Measurements from ENCODE around the gene FARS2.

The FARS2 gene

DNA sequence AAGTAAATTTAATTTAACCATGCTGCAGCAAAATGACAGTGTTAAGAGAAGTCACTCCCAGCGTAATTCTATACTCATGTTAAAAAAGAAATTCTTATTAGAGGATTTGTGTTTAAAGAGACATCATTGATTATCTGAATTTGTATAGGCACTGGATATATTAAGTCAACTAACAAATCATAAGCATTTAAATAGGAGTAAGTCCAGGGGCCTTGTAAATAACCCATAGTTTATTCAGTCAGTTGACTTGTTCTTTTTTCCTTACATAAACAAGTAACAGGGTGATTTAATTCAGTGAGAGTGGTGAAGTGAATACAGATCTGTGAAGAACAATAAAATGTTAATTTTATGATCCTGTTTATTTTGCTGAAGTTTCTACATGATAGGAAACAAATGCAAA lies 23.0 kb upstream of the FARS2 start:
- H3K4me3 Mint-ChIP-seq: no peak overlapping the region
- no peaks in the 10 kb centered on the region for H3K4me1 Mint-ChIP-seq (ENCODE audit: low read depth)
- H3K9me3 Mint-ChIP-seq: no peaks in the 10 kb centered on the region
- peaks cover 25% of the 10 kb centered on the region for H3K36me3 Mint-ChIP-seq (ENCODE audit: low read depth)
- no peaks in the 10 kb centered on the region for H3K27me3 Mint-ChIP-seq
- no peak overlapping the region for H3K27ac Mint-ChIP-seq

DNA sequence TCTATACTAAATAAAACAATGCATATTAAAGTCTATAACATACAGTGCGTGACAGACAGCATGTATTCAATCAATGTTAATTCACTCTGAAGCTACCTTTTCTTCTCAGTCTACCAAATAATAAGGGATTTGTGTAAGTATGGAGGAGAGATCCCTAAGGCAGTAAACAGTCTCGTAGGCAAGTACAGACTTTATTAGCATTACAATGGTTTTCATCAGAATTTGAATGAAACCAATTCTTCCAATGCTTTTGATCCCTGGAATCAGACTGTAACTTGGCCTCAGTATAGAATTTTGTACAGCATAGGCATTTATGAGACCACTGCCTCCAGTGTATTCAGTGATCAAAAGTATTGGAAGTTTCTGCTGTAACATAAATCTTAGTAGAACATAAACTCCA lies 20.1 kb upstream of the FARS2 start:
- Mint-ChIP-seq H3K9me3 (no peaks in the 10 kb centered on the region), H3K4me3 (no peak overlapping the region), H3K27me3 (no peaks in the 10 kb centered on the region), H3K4me1 (ENCODE audit: low read depth) (no peaks in the 10 kb centered on the region), H3K36me3 (ENCODE audit: low read depth) (peaks cover 22% of the 10 kb centered on the region), H3K27ac (no peak overlapping the region)

DNA sequence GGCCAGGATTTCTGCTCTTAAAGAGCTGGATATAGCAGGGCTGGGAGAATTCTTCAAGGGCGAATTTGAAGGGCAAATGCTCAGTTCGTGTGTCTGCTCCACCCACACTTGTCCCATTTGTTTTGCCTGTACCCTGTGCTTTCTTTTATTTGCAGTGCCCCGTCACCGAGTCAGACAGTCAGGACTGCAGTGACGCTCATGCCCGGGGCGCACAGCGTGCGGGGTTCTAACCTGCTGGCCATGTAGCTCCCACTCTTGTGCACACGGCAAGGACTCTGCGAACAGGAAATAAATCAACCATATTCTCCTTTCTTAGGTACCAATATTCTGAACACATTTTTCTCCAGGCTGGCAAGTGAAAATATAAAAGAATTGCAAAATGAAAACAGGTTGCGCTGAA lies 18.2 kb upstream of the FARS2 start:
- Mint-ChIP-seq H3K27ac (no peak overlapping the region), H3K36me3 (ENCODE audit: low read depth) (peaks cover 31% of the 10 kb centered on the region), H3K9me3 (no peaks in the 10 kb centered on the region), H3K27me3 (no peaks in the 10 kb centered on the region), H3K4me3 (no peak overlapping the region), H3K4me1 (ENCODE audit: low read depth) (no peaks in the 10 kb centered on the region)

DNA sequence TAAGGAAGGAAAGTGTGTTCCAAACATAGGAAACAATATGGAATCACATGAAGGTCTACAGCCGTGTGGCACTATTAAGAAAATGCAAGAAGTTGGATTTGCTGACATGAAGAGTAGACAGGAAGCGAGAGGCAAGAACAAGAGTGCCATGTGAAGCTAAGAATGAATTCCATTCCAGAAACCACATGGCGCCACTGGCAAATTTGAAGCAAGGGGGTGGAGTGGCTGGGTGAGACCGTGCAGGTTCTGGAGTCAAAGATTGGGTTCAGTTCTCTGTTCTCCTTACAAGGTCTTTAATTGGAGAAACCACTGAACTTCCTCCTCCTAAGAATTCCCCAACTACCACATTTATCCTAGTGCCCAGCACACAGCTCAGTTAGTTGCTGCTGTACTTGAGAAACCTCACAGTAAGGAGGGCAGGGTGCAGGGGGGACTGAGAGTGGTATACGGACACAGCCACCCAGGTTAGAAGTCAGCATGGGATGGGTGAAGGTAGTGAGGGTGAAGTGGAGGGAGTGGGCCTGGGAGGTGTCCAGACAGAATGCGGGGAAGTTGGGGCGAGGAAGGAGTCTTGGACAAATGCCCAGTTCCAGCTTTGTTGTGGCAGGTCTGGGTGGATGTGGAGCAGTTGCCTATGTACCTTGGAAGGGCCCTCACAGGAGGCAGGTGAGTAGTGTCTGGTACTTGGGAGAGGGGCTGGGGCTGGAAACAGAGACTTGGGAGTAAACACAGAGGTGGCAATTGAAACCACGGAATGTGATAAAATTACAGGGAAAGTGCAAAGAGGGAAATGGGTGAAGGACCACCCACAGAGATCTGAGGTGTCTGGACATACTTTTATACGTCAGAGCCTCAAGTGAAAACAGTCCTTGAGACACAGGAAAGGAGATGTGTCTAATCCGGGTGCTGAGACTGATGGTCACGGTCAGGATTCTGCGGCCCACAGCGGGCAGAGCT lies 14.9 kb upstream of the FARS2 start:
- Mint-ChIP-seq H3K4me3 (no peak overlapping the region), H3K4me1 (ENCODE audit: low read depth) (peaks cover 7% of the 10 kb centered on the region), H3K9me3 (peaks cover 4% of the 10 kb centered on the region), H3K27me3 (no peaks in the 10 kb centered on the region), H3K27ac (no peak overlapping the region), H3K36me3 (ENCODE audit: low read depth) (peaks cover 39% of the 10 kb centered on the region)

DNA sequence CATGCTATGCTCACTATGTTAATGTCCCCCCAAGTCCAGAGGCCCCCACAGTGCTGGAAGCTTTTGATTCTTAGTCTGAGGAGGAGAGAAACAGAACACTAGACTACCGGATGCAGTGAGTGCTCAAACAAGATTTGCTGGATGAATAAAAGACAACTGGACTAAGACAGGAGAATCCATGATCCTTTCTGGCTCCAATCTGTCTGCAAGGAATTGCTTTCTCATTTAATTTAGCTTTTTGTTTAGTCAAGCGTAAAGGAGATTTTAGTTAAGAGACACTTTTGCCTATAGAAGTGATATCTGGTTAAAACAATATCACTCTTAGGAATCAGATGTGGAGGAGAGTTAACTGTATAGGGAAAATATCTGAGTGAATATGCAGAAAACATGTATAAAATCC lies 14.1 kb upstream of the FARS2 start:
- peaks cover 4% of the 10 kb centered on the region for H3K9me3 Mint-ChIP-seq
- no peak overlapping the region for H3K27ac Mint-ChIP-seq
- no peaks in the 10 kb centered on the region for H3K27me3 Mint-ChIP-seq
- H3K4me3 Mint-ChIP-seq: no peak overlapping the region
- peaks cover 46% of the 10 kb centered on the region for H3K36me3 Mint-ChIP-seq (ENCODE audit: low read depth)
- H3K4me1 Mint-ChIP-seq (ENCODE audit: low read depth): peaks cover 7% of the 10 kb centered on the region

DNA sequence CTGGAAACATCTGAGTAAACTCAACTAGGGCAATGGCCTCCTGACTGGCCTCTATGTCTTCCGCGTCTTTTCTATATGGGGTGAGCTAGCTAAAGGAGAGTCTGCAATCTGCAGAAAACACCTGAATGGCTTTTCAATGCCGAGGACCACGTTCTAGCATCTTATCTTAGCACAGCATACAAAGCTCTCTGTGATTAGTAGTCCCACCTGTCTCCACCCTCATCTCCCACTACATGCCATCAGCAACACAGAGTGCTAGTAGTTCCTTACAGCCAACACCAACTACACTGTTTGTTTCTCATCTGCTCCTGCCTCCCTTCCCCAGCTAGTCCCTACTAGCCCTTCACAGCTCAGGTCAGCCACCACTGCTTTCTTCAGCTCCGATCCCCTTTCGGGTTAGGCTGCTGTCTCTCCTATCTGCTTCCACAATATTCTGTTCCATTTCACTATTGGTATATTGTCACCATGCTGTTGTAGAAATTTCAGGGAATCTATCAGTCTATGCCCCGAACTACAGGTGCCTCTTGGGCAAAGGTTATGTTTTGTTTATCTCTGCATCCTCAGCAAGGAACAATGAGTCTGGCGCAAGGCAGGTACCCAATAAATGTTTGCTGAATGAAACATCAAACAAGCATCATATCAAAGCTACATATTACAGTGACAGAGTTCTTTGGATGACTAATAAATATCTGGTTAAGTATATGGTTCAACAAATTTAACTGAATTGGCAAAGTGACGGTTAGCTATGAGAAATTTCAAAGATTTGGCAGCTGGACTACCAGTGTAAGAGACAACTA lies 12.8 kb upstream of the FARS2 start:
- Mint-ChIP-seq H3K36me3 (ENCODE audit: low read depth) (peaks cover 57% of the 10 kb centered on the region), H3K27ac (no peak overlapping the region), H3K4me3 (no peak overlapping the region), H3K4me1 (ENCODE audit: low read depth) (peaks cover 7% of the 10 kb centered on the region), H3K27me3 (no peaks in the 10 kb centered on the region), H3K9me3 (peaks cover 4% of the 10 kb centered on the region)

DNA sequence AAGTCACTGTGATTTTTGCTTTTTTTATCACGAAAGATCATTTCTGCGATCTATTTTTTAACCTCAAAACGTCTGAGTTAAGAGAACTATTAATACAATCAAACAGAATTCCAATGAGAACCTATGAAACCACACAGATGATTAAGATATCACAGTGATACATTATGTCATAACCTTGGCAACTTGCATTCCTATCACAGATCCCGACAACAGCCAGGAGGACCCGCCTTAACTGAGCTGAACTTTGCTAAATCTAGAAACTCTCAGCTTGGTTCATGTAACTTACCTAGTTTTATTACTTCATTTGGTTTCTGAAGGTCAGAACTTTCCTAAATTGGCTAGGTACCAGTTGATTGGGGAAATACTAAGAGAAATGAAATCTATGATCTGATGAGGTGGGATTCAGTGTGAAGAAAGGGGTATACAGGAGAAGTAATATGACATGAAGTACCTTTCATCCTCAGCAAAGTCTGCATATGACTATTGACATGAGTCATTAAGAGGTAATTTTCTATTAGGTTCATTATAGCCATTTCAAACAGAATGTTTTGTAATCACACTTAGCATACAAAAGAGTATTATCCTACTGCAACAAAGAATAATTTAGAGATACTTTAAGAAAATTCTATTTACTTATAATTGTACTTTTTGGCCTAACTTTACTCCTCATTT lies 11.7 kb upstream of the FARS2 start:
- Mint-ChIP-seq H3K4me3 (no peak overlapping the region), H3K4me1 (ENCODE audit: low read depth) (peaks cover 7% of the 10 kb centered on the region), H3K27me3 (no peaks in the 10 kb centered on the region), H3K9me3 (peaks cover 4% of the 10 kb centered on the region), H3K27ac (no peak overlapping the region), H3K36me3 (ENCODE audit: low read depth) (peaks cover 64% of the 10 kb centered on the region)

DNA sequence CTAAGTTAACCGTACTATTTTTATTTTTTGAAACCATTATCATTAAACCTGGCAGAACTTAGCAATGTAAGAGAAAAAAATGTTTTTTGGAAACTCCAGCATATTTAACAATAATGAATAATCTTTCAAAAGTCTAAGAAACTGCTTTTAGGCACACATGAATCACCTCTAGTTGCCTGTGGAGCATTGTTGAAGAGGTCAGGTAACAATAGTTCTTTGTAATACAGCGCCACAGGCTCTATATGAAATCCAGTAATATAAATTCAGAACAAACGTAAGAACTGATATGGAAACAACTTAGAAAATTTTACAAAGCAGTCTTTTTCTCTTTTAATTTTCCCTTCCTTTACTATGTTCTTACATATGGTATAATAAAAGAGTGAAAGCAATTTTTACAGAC lies 10.9 kb upstream of the FARS2 start:
- Mint-ChIP-seq H3K27ac (no peak overlapping the region), H3K4me1 (ENCODE audit: low read depth) (peaks cover 7% of the 10 kb centered on the region), H3K4me3 (no peak overlapping the region), H3K36me3 (ENCODE audit: low read depth) (peaks cover 64% of the 10 kb centered on the region), H3K27me3 (no peaks in the 10 kb centered on the region), H3K9me3 (peaks cover 4% of the 10 kb centered on the region)

DNA sequence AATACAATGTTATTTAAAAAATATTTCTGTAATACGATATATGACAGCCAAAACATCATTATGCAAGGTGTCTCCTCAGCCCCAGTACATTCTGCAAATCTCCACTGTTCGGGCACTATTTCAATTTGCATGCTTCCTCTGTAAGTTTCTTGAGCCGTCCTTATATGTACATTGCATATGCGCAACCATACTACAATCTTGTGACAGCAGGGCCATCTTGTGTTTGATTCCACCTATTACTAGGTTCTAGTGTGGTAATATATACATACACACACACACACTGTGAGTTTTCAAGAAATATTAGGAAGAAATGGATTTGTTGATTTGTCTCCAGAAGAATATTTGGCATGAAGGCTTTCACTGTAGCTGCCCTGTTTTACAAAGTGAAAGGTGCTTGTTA lies 10.4 kb upstream of the FARS2 start:
- peaks cover 60% of the 10 kb centered on the region for H3K36me3 Mint-ChIP-seq (ENCODE audit: low read depth)
- no peak overlapping the region for H3K27ac Mint-ChIP-seq
- no peak overlapping the region for H3K4me3 Mint-ChIP-seq
- H3K9me3 Mint-ChIP-seq: peaks cover 4% of the 10 kb centered on the region
- no peaks in the 10 kb centered on the region for H3K27me3 Mint-ChIP-seq
- H3K4me1 Mint-ChIP-seq (ENCODE audit: low read depth): peaks cover 7% of the 10 kb centered on the region

DNA sequence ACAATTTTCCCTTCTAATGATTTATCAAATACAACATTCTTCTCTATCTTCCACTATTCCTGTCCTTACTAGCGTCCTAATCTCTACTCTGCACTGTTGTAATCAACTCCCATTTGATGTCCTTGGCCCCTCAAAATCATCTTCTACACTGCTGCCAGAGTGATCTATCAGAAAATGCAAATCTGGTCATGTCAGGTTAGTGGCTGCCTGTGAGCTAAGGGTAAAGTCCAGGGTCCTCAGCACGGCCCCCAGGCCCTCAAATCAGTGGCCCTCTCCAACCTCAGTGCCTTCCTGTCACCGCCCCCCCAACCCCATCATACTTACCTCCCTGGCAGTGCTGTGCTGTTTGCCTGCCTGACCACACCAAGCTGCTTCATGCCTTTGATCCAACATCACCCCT lies 4.4 kb upstream of the FARS2 start:
- Mint-ChIP-seq H3K36me3 (ENCODE audit: low read depth) (peaks cover 49% of the 10 kb centered on the region), H3K9me3 (no peaks in the 10 kb centered on the region), H3K4me3 (no peak overlapping the region), H3K27ac (no peak overlapping the region), H3K4me1 (ENCODE audit: low read depth) (peaks cover 29% of the 10 kb centered on the region), H3K27me3 (no peaks in the 10 kb centered on the region)

DNA sequence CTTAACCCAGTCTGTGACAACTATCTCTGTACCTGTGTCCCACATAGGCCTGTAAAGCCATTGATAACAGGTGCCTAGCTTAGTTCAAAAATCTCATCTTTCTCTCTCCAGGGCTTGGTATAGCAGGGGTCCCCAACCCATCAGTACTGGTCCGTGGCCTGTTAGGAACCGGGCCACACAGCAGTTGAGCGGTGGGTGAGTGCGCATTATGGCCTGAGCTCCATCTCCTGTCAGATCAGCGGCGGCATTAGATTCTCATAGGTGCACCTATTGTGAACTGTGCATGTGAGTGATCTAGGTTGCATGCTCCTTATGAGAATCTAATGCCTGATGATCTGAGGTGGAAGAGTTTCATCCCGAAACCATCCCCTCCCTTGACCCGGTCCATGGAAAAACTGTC lies 3.9 kb upstream of the FARS2 start:
- peaks cover 44% of the 10 kb centered on the region for H3K36me3 Mint-ChIP-seq (ENCODE audit: low read depth)
- H3K27ac Mint-ChIP-seq: no peak overlapping the region
- H3K4me1 Mint-ChIP-seq (ENCODE audit: low read depth): peaks cover 30% of the 10 kb centered on the region
- H3K9me3 Mint-ChIP-seq: no peaks in the 10 kb centered on the region
- no peak overlapping the region for H3K4me3 Mint-ChIP-seq
- no peaks in the 10 kb centered on the region for H3K27me3 Mint-ChIP-seq

DNA sequence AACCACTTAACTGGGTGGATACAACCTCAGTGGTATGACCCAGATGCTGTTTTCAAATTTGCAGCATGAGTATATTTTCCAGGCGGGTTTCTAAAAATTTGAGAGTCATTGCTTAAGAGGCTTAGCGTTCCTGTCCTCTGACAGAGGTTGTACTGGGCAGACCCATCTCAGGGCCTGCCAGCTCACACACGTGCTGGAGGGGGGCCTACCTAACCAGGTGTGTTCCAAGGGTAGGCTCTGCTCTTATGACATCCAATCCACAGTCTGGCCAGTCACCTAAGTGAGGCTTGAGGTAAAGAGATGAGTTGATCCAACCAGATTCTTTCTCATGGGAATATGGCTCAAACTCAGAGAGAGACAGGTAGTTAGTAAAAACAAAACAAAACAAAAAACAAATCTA lies 1.9 kb upstream of the FARS2 start:
- H3K27me3 Mint-ChIP-seq: no peaks in the 10 kb centered on the region
- H3K36me3 Mint-ChIP-seq (ENCODE audit: low read depth): peaks cover 27% of the 10 kb centered on the region
- H3K9me3 Mint-ChIP-seq: no peaks in the 10 kb centered on the region
- peak overlapping the region; percentile 99 for H3K4me3 Mint-ChIP-seq
- H3K27ac Mint-ChIP-seq: peak overlapping the region; percentile 97
- peaks cover 35% of the 10 kb centered on the region for H3K4me1 Mint-ChIP-seq (ENCODE audit: low read depth)

DNA sequence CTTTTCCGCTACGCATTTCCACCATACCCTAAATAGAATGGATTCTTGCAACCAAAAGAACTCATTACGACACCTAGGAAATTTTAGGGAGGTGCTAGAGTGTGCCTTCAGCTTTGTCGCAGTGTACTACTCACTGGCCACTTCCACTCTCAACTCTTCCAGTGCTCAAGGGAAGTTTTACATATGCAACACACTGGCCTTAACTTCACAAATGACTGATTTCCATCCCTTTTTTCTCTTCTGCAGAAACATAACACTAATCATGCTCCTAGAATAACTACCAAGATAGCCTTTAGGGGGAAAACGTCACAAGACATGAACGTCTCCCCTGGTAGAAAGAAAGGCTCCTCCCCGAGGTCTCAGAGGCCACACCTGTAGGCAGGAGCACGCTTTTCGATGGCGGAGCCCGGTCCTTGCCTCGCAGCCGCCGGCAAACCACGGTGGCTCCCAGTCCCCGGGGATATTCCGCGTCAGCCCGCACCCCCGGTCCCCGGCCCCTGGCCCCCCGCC lies 1.1 kb upstream of the FARS2 start:
- Mint-ChIP-seq H3K36me3 (ENCODE audit: low read depth) (peaks cover 20% of the 10 kb centered on the region), H3K27me3 (no peaks in the 10 kb centered on the region), H3K4me1 (ENCODE audit: low read depth) (peaks cover 39% of the 10 kb centered on the region), H3K9me3 (no peaks in the 10 kb centered on the region), H3K4me3 (peak overlapping the region; percentile 99), H3K27ac (peak overlapping the region; percentile 97)

DNA sequence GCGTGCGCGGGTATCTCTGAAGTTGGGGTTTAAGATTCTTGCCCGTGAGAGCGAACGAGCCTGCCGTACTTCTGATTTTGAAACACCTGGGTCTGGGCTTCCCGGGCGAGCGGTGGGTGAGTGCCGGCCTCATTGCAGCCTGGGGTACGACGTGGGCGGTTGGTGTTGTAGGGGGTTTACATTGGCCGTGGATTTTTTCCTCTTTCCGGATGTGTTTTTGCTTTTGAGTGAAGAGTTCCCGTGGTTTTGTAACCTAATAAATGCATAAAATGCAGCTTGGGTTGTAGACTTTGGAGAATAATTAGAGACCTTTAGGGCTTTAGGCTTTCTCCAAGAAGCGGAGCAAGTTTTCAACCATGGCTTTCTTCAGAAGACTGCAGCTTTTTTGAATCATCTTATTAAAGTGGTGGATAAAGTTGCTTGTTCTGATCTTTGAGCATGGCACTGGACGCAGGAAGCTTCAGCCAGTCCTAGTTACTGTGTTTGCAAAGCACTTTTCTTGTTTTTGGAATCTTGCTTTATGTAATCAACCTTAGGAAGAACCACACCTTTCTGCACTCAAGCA lies 314 bp downstream of the FARS2 start:
- peaks cover 23% of the 10 kb centered on the region for H3K36me3 Mint-ChIP-seq (ENCODE audit: low read depth)
- H3K27ac Mint-ChIP-seq: peak overlapping the region; percentile 100
- peaks cover 47% of the 10 kb centered on the region for H3K4me1 Mint-ChIP-seq (ENCODE audit: low read depth)
- H3K4me3 Mint-ChIP-seq: peak overlapping the region; percentile 99
- no peaks in the 10 kb centered on the region for H3K27me3 Mint-ChIP-seq
- H3K9me3 Mint-ChIP-seq: no peaks in the 10 kb centered on the region

Measured in stimulated activated naive CD8-positive, alpha-beta T cell treated with anti-CD3 and anti-CD28 coated beads, Interleukin-15, Interleukin-2, amounts not matched to agents 100 ng/mL and 50 ng/mL, for 24 hours (primary cell).